Activated CD8-positive, alpha-beta memory T cell treated with anti-CD3 and anti-CD28 coated beads for 36 hours (primary cell): ENCODE results near the gene ITPR3. TPM values are rescaled to one million over a fixed set of nuclear protein-coding genes. Genes with fewer than 3 reads are reported as not detected.

ENCODE experiments used
- CTCF ChIA-PET: fragments of 350-600 bp; sonication (Branson Sonifier 250); formaldehyde crosslinking; loops from one replicate; lab custom pipeline; 2021; ENCODE audit warnings: antibody characterized with exemption; lab: Charles Lee
- POLR2A ChIA-PET: fragments of 350-600 bp; sonication (Branson Sonifier 250); formaldehyde crosslinking; loops from one replicate; lab custom pipeline; 2021; ENCODE audit warnings: antibody characterized with exemption; lab: Charles Lee
- total RNA-seq, 2 experiments: library from RNA; stranded (reverse); gene quantifications; one replicate each; pipeline ENCODE4 v1.2.3, GENCODE V29; 2021

Gene ITPR3
- total RNA-seq, 2 experiments from 2014 or later = 42.2 to 44.0 TPM

GRCh38 chr6:33686225-33686924 lies 65.3 kb downstream of the ITPR3 start:
- POLR2A ChIA-PET = no interaction called here
- CTCF ChIA-PET = interaction anchor here (1.2 kb wide), 1 partner anchor 96 kb away, joined by 3 read pairs; no protein-coding TSS in a partner anchor

- CTCF ChIA-PET = interaction anchor here (1.2 kb wide), 2 partner anchors 97 to 102 kb away, joined by 3 read pairs; no protein-coding TSS in a partner anchor
- POLR2A ChIA-PET = no interaction called here
Observed at GRCh38 chr6:33686981-33687975, 66.2 kb downstream of the ITPR3 start.

GRCh38 chr6:33688006-33688405 lies 66.9 kb downstream of the ITPR3 start:
- POLR2A ChIA-PET = no interaction called here
- CTCF ChIA-PET = interaction anchor here (1.2 kb wide), 1 partner anchor 103 kb away, joined by 3 read pairs; no protein-coding TSS in a partner anchor

GRCh38 chr6:33688451-33689147 lies 67.5 kb downstream of the ITPR3 start:
- ChIA-PET POLR2A (no interaction called here), CTCF (interaction anchor here (1.2 kb wide), 1 partner anchor 103 kb away, joined by 3 read pairs; no protein-coding TSS in a partner anchor)

DNA sequence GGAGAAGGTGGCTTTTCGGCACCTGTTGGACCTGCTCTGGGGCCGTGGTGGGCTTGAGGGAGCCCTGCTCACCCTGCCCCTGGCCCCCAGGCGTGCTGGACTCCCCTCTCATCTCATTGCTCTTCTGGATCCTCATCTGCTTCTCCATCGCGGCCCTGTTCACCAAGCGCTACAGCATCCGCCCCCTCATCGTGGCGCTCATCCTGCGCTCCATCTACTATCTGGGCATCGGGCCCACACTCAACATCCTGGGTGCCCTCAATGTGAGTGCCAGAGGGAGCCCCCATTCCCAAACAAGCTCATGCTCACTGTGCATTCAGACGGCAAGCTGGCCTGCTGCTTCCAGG lies 68.0 kb downstream of the ITPR3 start:
- CTCF ChIA-PET = no interaction called here
- POLR2A ChIA-PET = no interaction called here

- ChIA-PET POLR2A (no interaction called here), CTCF (interaction anchor here (0.5 to 1.6 kb wide), 2 partner anchors 22 to 96 kb away, joined by 3 to 5 read pairs; partner anchors contain the start of gene UQCC2)
Observed at GRCh38 chr6:33689879-33690278, 68.8 kb downstream of the ITPR3 start.

GRCh38 chr6:33690766-33691165 lies 69.6 kb downstream of the ITPR3 start:
- ChIA-PET CTCF (interaction anchor here (0.5 to 1.6 kb wide), 4 partner anchors 10 to 97 kb away, joined by 3 to 5 read pairs (median 3); partner anchors contain the start of gene UQCC2), POLR2A (interaction anchor here (0.6 kb wide), 1 partner anchor 143 kb away, joined by 4 read pairs; no protein-coding TSS in a partner anchor)

DNA sequence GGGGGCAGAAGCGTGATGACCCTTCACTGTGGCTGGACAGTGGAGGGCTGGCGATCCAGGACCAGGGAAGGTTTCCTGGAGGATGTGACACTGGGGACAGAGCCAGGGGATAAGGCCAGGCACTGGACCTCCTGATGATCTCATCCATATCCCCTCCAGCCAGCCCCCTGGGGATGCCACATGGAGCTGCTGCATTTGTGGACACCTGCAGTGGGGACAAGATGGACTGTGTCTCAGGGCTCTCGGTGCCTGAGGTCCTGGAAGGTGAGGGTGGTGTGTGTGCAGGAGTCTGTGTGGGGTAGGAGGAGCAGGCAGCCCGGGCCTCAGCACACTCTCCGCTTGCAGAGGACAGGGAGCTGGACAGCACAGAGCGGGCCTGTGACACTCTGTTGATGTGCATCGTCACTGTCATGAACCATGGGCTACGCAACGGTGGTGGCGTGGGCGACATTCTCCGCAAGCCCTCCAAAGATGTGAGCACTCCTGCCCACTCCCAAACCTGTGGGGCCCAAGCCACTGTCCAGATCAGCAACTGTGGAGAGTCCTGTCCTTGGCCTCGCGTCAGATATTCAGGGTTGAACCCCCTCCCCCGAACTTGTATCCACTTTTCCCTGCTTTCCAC lies 70.4 kb downstream of the ITPR3 start:
- CTCF ChIA-PET = interaction anchor here (1.2 to 1.6 kb wide), 2 partner anchors 9 to 20 kb away, joined by 4 to 5 read pairs; partner anchors contain the start of gene UQCC2

DNA sequence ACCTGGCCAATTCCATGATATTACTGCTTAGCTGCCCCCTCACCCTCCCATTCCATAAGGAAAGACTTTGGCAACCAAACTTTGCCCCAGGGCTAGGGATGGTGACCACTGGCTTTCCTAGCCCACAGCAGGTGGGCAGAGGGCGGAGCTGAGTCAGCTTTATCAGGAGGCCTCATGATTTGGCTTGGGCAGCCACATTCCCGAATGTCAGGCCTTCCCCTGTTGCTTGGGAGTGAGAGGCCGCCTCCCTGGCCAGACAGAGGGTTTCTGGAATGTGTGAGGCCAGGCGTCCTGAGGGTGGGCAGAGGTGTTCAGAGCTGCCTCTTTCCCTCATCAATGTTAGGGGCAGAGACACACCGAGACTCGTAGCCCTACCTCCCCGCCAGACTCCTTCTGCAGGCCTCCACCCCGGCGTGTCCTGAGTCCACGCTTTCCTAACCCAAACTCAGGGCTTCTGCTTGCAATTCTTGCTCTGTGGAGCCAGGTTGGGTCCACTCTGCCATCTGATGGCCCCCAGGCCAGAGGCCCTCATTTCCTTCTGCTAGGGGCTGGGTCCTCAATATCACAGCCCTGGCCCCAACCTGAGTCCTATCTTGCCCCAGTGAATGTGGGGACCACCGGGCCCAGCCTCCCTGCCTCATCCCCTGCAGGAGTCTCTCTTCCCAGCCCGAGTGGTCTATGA lies 71.1 kb downstream of the ITPR3 start:
- ChIA-PET POLR2A (interaction anchor here (0.7 kb wide), 1 partner anchor 10 kb away, joined by 3 read pairs; no protein-coding TSS in a partner anchor), CTCF (interaction anchor here (1.2 kb wide), 2 partner anchors 9 to 102 kb away, joined by 3 to 4 read pairs; no protein-coding TSS in a partner anchor)

More for the DNA sequence above, 70.4 kb downstream of the ITPR3 start:
- POLR2A ChIA-PET = no interaction called here

DNA sequence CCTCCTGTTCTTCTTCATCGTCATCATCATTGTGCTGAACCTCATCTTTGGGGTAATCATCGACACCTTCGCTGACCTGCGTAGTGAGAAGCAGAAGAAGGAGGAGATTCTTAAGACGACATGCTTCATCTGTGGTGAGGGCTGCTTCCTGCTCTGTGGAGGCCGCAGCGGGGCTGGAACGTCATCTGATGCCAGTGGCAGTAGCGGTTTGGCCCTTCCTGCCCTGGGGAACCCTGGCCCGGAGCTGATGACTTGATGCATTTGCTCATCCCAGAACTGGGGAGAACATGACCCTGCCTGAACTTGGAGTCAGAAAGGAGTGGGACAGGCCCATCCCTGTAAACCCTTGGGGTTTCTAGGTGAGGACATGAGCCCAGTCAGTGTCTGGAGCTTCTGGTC lies 71.6 kb downstream of the ITPR3 start:
- CTCF ChIA-PET = interaction anchor here (1.2 kb wide), 1 partner anchor 103 kb away, joined by 3 read pairs; no protein-coding TSS in a partner anchor

DNA sequence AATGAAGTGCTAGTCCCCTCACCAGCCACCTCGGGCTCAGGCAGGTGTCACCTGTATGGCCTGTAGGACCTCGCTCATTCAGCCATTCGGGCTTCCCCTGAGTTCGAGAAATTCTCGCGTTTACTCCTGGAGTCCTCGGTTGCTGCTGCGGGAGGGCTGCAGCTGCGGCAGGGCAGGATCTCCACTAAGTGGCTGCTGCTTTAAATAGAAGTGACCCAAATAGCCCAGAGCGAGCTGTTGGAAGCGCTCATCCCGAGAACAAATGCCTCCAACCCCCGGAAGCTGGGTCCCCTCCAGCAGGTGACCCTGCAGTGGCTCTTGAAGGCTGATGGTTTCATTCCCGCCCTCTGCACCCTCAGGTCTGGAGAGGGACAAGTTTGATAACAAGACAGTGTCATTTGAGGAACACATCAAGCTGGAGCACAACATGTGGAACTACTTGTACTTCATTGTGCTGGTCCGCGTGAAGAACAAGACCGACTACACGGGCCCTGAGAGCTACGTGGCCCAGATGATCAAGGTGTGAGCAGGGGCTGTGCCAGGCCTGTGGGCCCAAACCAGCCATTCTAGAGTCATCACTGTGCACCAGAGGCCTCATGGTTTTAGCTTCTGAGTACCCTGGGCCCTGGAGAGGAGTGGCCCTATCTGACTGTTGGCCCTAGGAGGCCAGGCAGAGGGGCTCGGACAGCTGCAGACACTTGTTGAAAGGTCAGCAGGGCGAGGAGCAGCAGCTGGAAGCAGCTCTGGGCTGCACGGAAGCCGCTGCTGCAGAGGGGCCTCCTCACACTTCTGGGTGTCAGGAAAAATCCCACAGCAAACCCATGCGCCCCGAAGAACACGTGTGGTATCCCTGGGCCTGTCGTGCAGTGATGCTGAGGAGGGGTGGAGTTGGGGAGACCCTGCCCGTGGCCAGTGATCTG lies 72.3 kb downstream of the ITPR3 start:
- CTCF ChIA-PET = interaction anchor here (0.8 to 1.2 kb wide), 2 partner anchors 18 to 104 kb away, joined by 3 read pairs; partner anchors contain the start of gene UQCC2
- POLR2A ChIA-PET = interaction anchor here (0.5 to 0.7 kb wide), 2 partner anchors 9 to 79 kb away, joined by 3 read pairs; no protein-coding TSS in a partner anchor

More for the DNA sequence above, 71.6 kb downstream of the ITPR3 start:
- POLR2A ChIA-PET = interaction anchor here (0.7 kb wide), 1 partner anchor 10 kb away, joined by 3 read pairs; no protein-coding TSS in a partner anchor

GRCh38 chr6:33694401-33694931 lies 73.3 kb downstream of the ITPR3 start:
- POLR2A ChIA-PET = interaction anchor here (0.5 to 1.0 kb wide), 5 partner anchors 17 to 124 kb away, joined by 3 to 4 read pairs (median 3); partner anchors contain the start of gene UQCC2

DNA sequence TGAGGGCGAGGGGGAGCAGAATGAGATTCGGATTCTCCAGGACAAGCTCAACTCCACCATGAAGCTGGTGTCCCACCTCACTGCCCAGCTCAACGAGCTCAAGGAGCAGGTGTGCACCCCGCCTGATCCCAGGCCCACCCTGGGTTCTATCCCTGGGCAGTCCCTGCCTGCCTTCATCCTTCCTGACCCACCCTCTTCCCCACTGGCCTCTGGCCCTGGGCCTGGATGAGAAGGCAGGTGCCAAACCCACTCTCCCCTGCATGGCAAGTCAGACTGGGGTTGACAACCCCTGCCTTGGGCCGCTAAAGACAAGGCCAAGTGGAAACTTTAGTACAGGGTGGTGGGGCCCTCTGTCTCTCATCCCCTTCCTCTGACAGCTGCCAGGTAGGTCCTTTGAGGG lies 73.9 kb downstream of the ITPR3 start:
- POLR2A ChIA-PET = interaction anchor here (0.8 to 1.0 kb wide), 4 partner anchors 17 to 124 kb away, joined by 3 to 4 read pairs (median 3); partner anchors contain the start of gene UQCC2

More at GRCh38 chr6:33694401-33694931, 73.3 kb downstream of the ITPR3 start:
- CTCF ChIA-PET = interaction anchor here (0.8 to 2.2 kb wide), 3 partner anchors 17 to 109 kb away, joined by 3 to 5 read pairs (median 4); partner anchors contain the start of gene UQCC2

DNA sequence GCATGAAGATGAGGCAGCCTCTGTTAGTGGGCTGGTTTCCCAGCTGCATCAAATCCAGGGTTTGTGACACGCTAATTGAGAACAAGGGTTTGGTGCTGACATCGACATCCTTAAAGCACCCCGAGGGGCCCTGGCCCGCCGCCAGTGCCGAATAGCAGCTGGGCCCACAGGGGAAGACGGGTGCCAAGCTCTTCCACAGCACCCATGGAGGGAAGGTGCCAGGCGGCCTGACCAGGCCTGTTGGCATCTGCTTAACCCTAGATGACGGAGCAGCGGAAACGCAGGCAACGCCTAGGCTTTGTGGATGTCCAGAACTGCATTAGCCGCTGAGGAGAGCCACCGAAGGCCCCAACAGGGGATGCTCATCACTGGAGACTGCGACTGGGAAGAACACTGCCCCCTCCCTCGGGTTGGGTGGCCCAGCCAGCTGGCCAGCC lies 74.3 kb downstream of the ITPR3 start:
- POLR2A ChIA-PET = interaction anchor here (1.0 kb wide), 1 partner anchor 116 kb away, joined by 3 read pairs; no protein-coding TSS in a partner anchor
- CTCF ChIA-PET = interaction anchor here (1.6 to 2.2 kb wide), 2 partner anchors 16 to 110 kb away, joined by 4 to 5 read pairs; partner anchors contain the start of gene UQCC2

More for the DNA sequence above, 73.9 kb downstream of the ITPR3 start:
- CTCF ChIA-PET = interaction anchor here (0.8 to 2.2 kb wide), 3 partner anchors 16 to 110 kb away, joined by 3 to 5 read pairs (median 4); partner anchors contain the start of gene UQCC2

DNA sequence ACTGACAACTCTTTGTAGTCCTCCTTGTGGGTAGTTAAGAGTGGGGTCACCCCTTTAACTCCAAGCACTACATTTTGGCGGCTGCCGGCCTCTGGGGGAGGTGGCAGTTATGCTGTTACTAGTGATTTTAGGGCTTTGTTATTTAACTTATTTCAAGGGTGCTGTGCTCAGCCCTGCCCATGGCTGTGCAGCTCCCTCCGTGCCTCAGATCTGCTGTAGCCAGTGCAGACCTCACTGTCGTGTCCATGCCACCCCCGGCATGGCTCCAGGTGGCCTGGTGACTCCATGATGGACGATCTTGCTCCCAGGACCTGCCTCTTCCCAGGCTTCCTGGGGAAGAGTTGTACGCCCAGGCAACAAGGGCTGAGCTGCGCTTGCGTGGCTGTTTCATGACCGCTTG lies 75.0 kb downstream of the ITPR3 start:
- CTCF ChIA-PET = interaction anchor here (2.2 kb wide), 1 partner anchor 15 kb away, joined by 5 read pairs; the partner anchor contains the start of gene UQCC2

More for the DNA sequence above, 75.0 kb downstream of the ITPR3 start:
- POLR2A ChIA-PET = no interaction called here
